HEK293 (cell line): ENCODE results near the gene THSD4.

Experiments
- CTCF ChIA-PET: fragments of 350-600 bp; formaldehyde crosslinking; extraction: SDS; loops from one replicate; lab custom pipeline; 2021; ENCODE audit warnings: antibody characterized with exemption; lab: Yijun Ruan, JAX
- POLR2A ChIA-PET: fragments of 300-600 bp; formaldehyde crosslinking; extraction: SDS; loops from one replicate; lab custom pipeline; 2020; ENCODE audit warnings: antibody characterized with exemption, inconsistent platforms; lab: Yijun Ruan, JAX
- H3K27ac ChIP-seq: fragments of 200-500 bp; sonication (Bioruptor generic); 2 replicates; pipeline ENCODE4 v1.5.1; 2014; ENCODE audit warnings: low read depth, low read length, control low read depth, inconsistent platforms; ENCODE audit errors: extremely low read depth
- H3K36me3 ChIP-seq, 2 experiments: fragments of 200-500 bp in 1 of 2; sonication (Bioruptor generic) in 1 of 2; 1 replicate in 1 of 2; 2 replicates in 1 of 2; pipeline ENCODE4 v1.5.1; 2014 to 2017; ENCODE audit warnings: inconsistent platforms in 2 of 2, low read length in 2 of 2; ENCODE audit not compliant: control insufficient read depth in 2 of 2, insufficient read depth in 1 of 2
- H3K4me1 ChIP-seq: fragments of 200-500 bp; sonication (Bioruptor generic); 2 replicates; pipeline ENCODE4 v1.5.1; 2014; ENCODE audit warnings: mild to moderate bottlenecking, low read length, inconsistent platforms; ENCODE audit not compliant: control insufficient read depth, insufficient read depth
- H3K4me3 ChIP-seq: 2 replicates; pipeline ENCODE4 v1.5.1; 2011; ENCODE audit warnings: low read depth, mild to moderate bottlenecking, control low read depth, low read length, moderate library complexity
- H3K9me3 ChIP-seq: fragments of 200-500 bp; sonication (Bioruptor generic); 2 replicates; pipeline ENCODE4 v1.5.1; 2014; ENCODE audit warnings: low read depth, low read length, inconsistent platforms; ENCODE audit not compliant: control insufficient read depth, insufficient read depth
- GFI1B ChIP-seq: fragments of 450-650 bp; formaldehyde crosslinking; IDR thresholded peaks from 2 replicates; pipeline ENCODE4 v1.5.1; 2016; ENCODE audit warnings: missing biosample characterization, missing genetic modification characterization
- HIC1 ChIP-seq: fragments of 450-650 bp; formaldehyde crosslinking; IDR thresholded peaks from 2 replicates; pipeline ENCODE4 v1.5.1; 2016; ENCODE audit warnings: missing biosample characterization, missing genetic modification characterization
- ZFHX2 ChIP-seq: fragments of 450-650 bp; formaldehyde crosslinking; conservative IDR thresholded peaks from 2 replicates; pipeline ENCODE4 v1.5.1; 2016; ENCODE audit warnings: missing biosample characterization, missing genetic modification characterization
- ZNF112 ChIP-seq: fragments of 450-650 bp; formaldehyde crosslinking; IDR thresholded peaks from 2 replicates; pipeline ENCODE4 v1.5.0; 2017; ENCODE audit warnings: missing biosample characterization, missing genetic modification characterization
- ZNF16 ChIP-seq: fragments of 450-650 bp; formaldehyde crosslinking; IDR thresholded peaks from 2 replicates; pipeline ENCODE4 v1.5.1; 2016; ENCODE audit warnings: low read depth, missing biosample characterization, missing genetic modification characterization
- ZNF398 ChIP-seq: fragments of 450-650 bp; formaldehyde crosslinking; IDR thresholded peaks from 2 replicates; pipeline ENCODE4 v1.5.1; 2017; ENCODE audit warnings: missing biosample characterization, missing genetic modification characterization
- ZNF404 ChIP-seq: fragments of 450-650 bp; formaldehyde crosslinking; IDR thresholded peaks from 2 replicates; pipeline ENCODE4 v1.5.1; 2017; ENCODE audit warnings: missing biosample characterization, missing genetic modification characterization
- ZNF518A ChIP-seq: fragments of 450-650 bp; formaldehyde crosslinking; conservative IDR thresholded peaks from 2 replicates; pipeline ENCODE4 v1.5.1; 2016; ENCODE audit warnings: low read depth, missing biosample characterization, missing genetic modification characterization
- ZNF544 ChIP-seq: fragments of 450-650 bp; formaldehyde crosslinking; IDR thresholded peaks from 2 replicates; pipeline ENCODE4 v1.5.0; 2017; ENCODE audit warnings: missing biosample characterization, missing genetic modification characterization
- ZNF549 ChIP-seq: fragments of 450-650 bp; IDR thresholded peaks from 2 replicates; pipeline ENCODE4 v1.5.1; 2018; ENCODE audit warnings: missing biosample characterization, missing genetic modification characterization, mild to moderate bottlenecking, inconsistent platforms, moderate library complexity
- ZNF658 ChIP-seq: fragments of 450-650 bp; formaldehyde crosslinking; IDR thresholded peaks from 2 replicates; pipeline ENCODE4; 2016; ENCODE audit warnings: missing biosample characterization, missing genetic modification characterization
- ZNF791 ChIP-seq: fragments of 450-650 bp; formaldehyde crosslinking; IDR thresholded peaks from 2 replicates; pipeline ENCODE4 v1.5.1; 2016; ENCODE audit warnings: missing biosample characterization, missing genetic modification characterization
- ZSCAN23 ChIP-seq: fragments of 450-650 bp; formaldehyde crosslinking; IDR thresholded peaks from 2 replicates; pipeline ENCODE4 v1.5.1; 2016; ENCODE audit warnings: missing biosample characterization, missing genetic modification characterization
- TF ChIP-seq, protein P1 (sequence below): fragments of 450-650 bp; formaldehyde crosslinking; IDR thresholded peaks from 2 replicates; pipeline ENCODE4 v1.5.1; 2016; ENCODE audit warnings: missing biosample characterization, missing genetic modification characterization
- TF ChIP-seq, protein P2 (sequence below): fragments of 450-650 bp; formaldehyde crosslinking; IDR thresholded peaks from 2 replicates; pipeline ENCODE4 v1.5.1; 2016; ENCODE audit warnings: missing biosample characterization, missing genetic modification characterization, low read depth

THSD4 gene

DNA sequence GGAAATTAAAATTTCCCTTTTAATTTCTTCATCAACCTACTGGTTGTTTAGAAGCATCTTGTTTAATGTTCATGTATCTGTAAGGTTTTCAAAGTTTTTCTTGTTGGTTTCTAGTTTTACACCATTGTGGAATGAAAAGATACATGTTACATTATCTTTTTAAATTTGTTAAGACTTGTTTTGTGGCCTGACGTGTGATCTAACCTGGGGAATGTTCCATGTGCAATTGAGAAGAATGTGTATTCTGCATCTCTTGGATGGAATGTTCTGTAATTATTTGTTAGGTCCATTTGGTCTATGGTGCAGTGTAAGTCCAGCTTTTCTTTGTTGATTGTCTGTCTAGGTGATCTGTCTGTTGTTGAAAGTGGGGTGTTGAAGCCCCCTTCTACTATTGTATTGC lies 45.7 kb downstream of the THSD4 start:
- TF ChIP-seq ZNF549 (tag by site-specific recombination) (no peak), ZNF658 (tag by site-specific recombination) (no peak), ZNF544 (tag by site-specific recombination) (no peak), ZSCAN23 (tag by site-specific recombination) (no peak), ZNF791 (tag by site-specific recombination) (no peak), ZNF398 (no peak), ZNF404 (tag by site-specific recombination) (no peak), ZNF16 (tag by site-specific recombination) (no peak), ZFHX2 (tag by site-specific recombination) (no peak), ZNF518A (tag by site-specific recombination) (no peak), ZNF112 (no peak), GFI1B (tag by site-specific recombination) (no peak), HIC1 (tag by site-specific recombination) (no peak)
- TF ChIP-seq, protein P1, sequence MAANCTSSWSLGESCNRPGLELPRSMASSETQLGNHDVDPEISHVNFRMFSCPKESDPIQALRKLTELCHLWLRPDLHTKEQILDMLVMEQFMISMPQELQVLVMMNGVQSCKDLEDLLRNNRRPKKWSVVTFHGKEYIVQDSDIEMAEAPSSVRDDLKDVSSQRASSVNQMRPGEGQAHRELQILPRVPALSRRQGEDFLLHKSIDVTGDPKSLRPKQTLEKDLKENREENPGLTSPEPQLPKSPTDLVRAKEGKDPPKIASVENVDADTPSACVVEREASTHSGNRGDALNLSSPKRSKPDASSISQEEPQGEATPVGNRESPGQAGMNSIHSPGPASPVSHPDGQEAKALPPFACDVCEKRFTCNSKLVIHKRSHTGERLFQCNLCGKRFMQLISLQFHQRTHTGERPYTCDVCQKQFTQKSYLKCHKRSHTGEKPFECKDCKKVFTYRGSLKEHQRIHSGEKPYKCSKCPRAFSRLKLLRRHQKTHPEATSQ, result no peak
- TF ChIP-seq, protein P2, sequence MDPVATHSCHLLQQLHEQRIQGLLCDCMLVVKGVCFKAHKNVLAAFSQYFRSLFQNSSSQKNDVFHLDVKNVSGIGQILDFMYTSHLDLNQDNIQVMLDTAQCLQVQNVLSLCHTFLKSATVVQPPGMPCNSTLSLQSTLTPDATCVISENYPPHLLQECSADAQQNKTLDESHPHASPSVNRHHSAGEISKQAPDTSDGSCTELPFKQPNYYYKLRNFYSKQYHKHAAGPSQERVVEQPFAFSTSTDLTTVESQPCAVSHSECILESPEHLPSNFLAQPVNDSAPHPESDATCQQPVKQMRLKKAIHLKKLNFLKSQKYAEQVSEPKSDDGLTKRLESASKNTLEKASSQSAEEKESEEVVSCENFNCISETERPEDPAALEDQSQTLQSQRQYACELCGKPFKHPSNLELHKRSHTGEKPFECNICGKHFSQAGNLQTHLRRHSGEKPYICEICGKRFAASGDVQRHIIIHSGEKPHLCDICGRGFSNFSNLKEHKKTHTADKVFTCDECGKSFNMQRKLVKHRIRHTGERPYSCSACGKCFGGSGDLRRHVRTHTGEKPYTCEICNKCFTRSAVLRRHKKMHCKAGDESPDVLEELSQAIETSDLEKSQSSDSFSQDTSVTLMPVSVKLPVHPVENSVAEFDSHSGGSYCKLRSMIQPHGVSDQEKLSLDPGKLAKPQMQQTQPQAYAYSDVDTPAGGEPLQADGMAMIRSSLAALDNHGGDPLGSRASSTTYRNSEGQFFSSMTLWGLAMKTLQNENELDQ (tag by site-specific recombination), result no peak
- Histone ChIP-seq H3K9me3 (no peaks in the 10 kb centered on the region; the same call in none of the 2 replicates), H3K4me3 (no peak overlapping the region), H3K4me1 (no peaks in the 10 kb centered on the region), H3K36me3 (no peaks in the 10 kb centered on the region; a peak in 2 of 3 replicates), H3K27ac (no peak overlapping the region)
- POLR2A ChIA-PET, result no interaction called here
- CTCF ChIA-PET, result interaction anchor here (0.7 kb wide), 1 partner anchor 638 kb away, joined by 4 read pairs; no protein-coding TSS in a partner anchor
